ENCODE data around the gene HRAS. TPM values are rescaled to one million over a fixed set of nuclear protein-coding genes. Genes with fewer than 3 reads are reported as not detected.
A peak's percentile ranks its signal among the peaks of the same experiment; 100 is the strongest.

The HRAS gene
- total and polyA plus RNA-seq, 2 of the 13 experiments (the other 11 are each of a cell fraction or from before 2014, with no cell fraction given): 32.9 to 50.0 TPM

DNA sequence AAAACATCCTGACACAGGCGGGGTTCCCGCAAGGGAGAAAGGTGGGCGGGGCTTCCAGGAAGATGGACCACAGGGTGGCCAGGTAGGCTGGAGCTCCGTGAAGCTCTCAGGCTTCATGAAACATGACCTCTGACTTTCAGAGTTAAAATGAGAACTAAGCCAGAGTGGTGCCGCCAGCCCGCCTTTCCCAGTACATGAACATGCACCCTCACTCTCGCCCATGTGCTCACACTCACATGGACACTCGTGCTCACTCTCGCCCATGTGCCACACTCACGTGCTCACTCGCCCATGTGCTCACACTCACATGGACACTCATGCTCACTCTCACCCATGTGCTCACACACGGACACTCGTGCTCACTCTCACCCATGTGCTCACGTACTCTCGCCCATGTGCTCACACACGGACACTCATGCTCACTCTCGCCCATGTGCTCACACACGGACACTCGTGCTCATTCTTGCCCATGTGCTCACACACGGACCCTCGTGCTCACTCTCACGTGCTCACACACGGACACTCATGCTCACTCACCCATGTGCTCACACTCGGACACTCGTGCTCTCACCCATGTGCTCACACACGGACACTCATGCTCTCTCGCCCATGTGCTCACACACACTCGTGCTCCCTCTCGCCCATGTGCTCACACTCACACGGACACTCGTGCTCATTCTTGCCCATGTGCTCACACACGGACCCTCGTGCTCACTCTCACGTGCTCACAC lies 38.4 kb downstream of the HRAS start:
- H3K4me2 ChIP-seq (ENCODE audit: low read depth, low read length): no peak overlapping the region
- WGBS (ENCODE audit: low lambda C conversion rate): 93% methylated on average over 34 of the region's 34 CpGs
- H4K20me1 ChIP-seq (ENCODE audit: insufficient read depth, low read length): no peaks in the 10 kb centered on the region
- peaks cover 41 to 59% of the 10 kb centered on the region in 2 experiments for H3K36me3 ChIP-seq (replicated peaks in 1 of 2; ENCODE audit: control insufficient read depth in 1 of 2, insufficient read depth in 2 of 2, low read length in 2 of 2)
- no peak overlapping the region for H3K4me3 ChIP-seq (replicated peaks in 1 of 3; ENCODE audit: insufficient read depth in 1 of 3, low read depth in 2 of 3, low read length in 3 of 3)
- no peaks in the 10 kb centered on the region for H3K79me2 ChIP-seq (ENCODE audit: insufficient read depth, low read length)
- DNase-seq (ENCODE audit: low spot score) (no peak), ATAC-seq (no peak), FAIRE-seq (no peak)
- ChIA-PET CTCF (ENCODE audit: low intra/inter-chr PET ratio, low total read pairs) (no interaction called here), POLR2A (no interaction called here)
- H3K27me3 ChIP-seq (ENCODE audit: control insufficient read depth in 1 of 2, insufficient read depth in 2 of 2, low read length in 2 of 2): no peaks in the 10 kb centered on the region
- no peak overlapping the region for H3K9ac ChIP-seq (ENCODE audit: insufficient read depth, low read depth, low read length)
- no TSS peak for BruUV-seq (replicated peaks)
- H3K4me1 ChIP-seq (ENCODE audit: insufficient read depth, low read length): no peaks in the 10 kb centered on the region
- H3K9me3 ChIP-seq (ENCODE audit: low read length): no peaks in the 10 kb centered on the region
- H2AFZ ChIP-seq (ENCODE audit: low read length): no peak overlapping the region
- intact Hi-C loops (cut with micrococcal nuclease; ENCODE audit: unreplicated experiment) (no loop called here), in situ Hi-C loops (cut with HindIII; ENCODE audit: extremely low pct_ligation_motif_present, low pct_unique_long_range_greater_than_20kb) (no loop called here)
- H3K27ac ChIP-seq (ENCODE audit: extremely low read length, insufficient read depth, low read length): no peak overlapping the region
- TF ChIP-seq ZNF589 (CRISPR knock-in tag; conservative IDR thresholded peaks at IDR 0.05): no peak
- TF ChIP-seq SNAI1 (CRISPR knock-in tag; IDR thresholded peaks at IDR 0.05; ENCODE audit: borderline replicate concordance): no peak
- peak; percentile 17 for TF ChIP-seq ZNF687 (CRISPR knock-in tag; IDR thresholded peaks at IDR 0.05)
- TF ChIP-seq TARDBP (CRISPR knock-in tag; IDR thresholded peaks at IDR 0.05): peak; percentile 64
- peak; percentile 70 for TF ChIP-seq HNRNPLL (IDR thresholded peaks at IDR 0.05; ENCODE audit: low read depth, low read length, poor library complexity, severe bottlenecking)
- TF ChIP-seq ZNF335 (CRISPR knock-in tag; IDR thresholded peaks at IDR 0.05): no peak
- TF ChIP-seq RBAK (CRISPR knock-in tag; IDR thresholded peaks at IDR 0.05): no peak
- TF ChIP-seq HMG20B (CRISPR knock-in tag; conservative IDR thresholded peaks at IDR 0.05): no peak
- TF ChIP-seq SSRP1 (CRISPR knock-in tag; IDR thresholded peaks at IDR 0.05): 0 out of 2 replicates have a peak, but pooled peaks have one; percentile 21
- no peak for TF ChIP-seq ZNF432 (CRISPR knock-in tag; IDR thresholded peaks at IDR 0.05; ENCODE audit: borderline replicate concordance)
- no peak for TF ChIP-seq TAF15 (IDR thresholded peaks at IDR 0.05; ENCODE audit: low read depth, low read length, poor library complexity, severe bottlenecking)
- no peak for TF ChIP-seq PLRG1 (conservative IDR thresholded peaks at IDR 0.05)
- no peak for TF ChIP-seq ZNF850 (CRISPR knock-in tag; conservative IDR thresholded peaks at IDR 0.05)
- no peak for TF ChIP-seq RBFOX2 (IDR thresholded peaks at IDR 0.05; ENCODE audit: low read depth, low read length)
- TF ChIP-seq, protein P1, sequence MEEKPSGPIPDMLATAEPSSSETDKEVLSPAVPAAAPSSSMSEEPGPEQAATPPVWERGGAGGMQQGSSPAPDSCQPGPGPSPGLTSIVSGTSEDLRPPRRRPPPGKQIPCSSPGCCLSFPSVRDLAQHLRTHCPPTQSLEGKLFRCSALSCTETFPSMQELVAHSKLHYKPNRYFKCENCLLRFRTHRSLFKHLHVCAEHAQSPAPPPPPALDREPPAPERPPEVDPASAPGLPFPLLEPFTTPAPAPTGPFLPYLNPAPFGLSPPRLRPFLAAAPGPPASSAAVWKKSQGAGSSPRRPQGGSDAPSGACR (CRISPR knock-in tag; IDR thresholded peaks at IDR 0.05): no peak
- TF ChIP-seq ZSCAN9 (CRISPR knock-in tag; IDR thresholded peaks at IDR 0.05; ENCODE audit: borderline replicate concordance): no peak
- no peak for TF ChIP-seq CHD4 (IDR thresholded peaks at IDR 0.05; ENCODE audit: borderline replicate concordance, low read length)
- no peak for TF ChIP-seq SMAD1 (CRISPR knock-in tag; IDR thresholded peaks at IDR 0.05; ENCODE audit: borderline replicate concordance, low read depth)
- TF ChIP-seq DDIT3 (CRISPR knock-in tag; IDR thresholded peaks at IDR 0.05): no peak
- no peak for TF ChIP-seq ZNF337 (CRISPR knock-in tag; IDR thresholded peaks at IDR 0.05; ENCODE audit: borderline replicate concordance, low read depth)
